H7 (cell line): ENCODE measurements around the gene UNC79. TPM values are rescaled to one million over a fixed set of nuclear protein-coding genes. Genes with fewer than 3 reads are reported as not detected.

Experiments used
- DNase-seq: peaks from one replicate; pipeline ENCODE4 v3.0.0; 2012
- H3K27me3 ChIP-seq: 2 replicates; pipeline ENCODE4 v1.6.0; 2011; ENCODE audit warnings: mild to moderate bottlenecking, low read length; ENCODE audit not compliant: control insufficient read depth, insufficient read depth
- H3K36me3 ChIP-seq: replicated peaks from 2 replicates; pipeline ENCODE4 v1.5.1; 2011; ENCODE audit warnings: low read length; ENCODE audit not compliant: control insufficient read depth, insufficient read depth
- H3K4me3 ChIP-seq: 2 replicates; pipeline ENCODE4 v1.5.1; 2011; ENCODE audit warnings: low read depth, mild to moderate bottlenecking, control low read depth, low read length, moderate library complexity; ENCODE audit not compliant: insufficient read depth
- total RNA-seq: library from RNA; depleted of rRNA; stranded (reverse); fragments of >200 nt; shearing (Covaris generic); gene quantifications from 2 replicates; pipeline ENCODE4 v1.2.3, GENCODE V29; 2014

The UNC79 gene
- total RNA-seq, 1 experiment from 2014 or later, result 1.0 TPM

- H3K4me3 ChIP-seq, result no peak overlapping the region
- H3K36me3 ChIP-seq, result no peaks in the 10 kb centered on the region
- no peaks in the 10 kb centered on the region for H3K27me3 ChIP-seq
- no peak for DNase-seq
Observed at GRCh38 chr14:93707475-93707874, 276.7 kb downstream of the UNC79 start.

DNA sequence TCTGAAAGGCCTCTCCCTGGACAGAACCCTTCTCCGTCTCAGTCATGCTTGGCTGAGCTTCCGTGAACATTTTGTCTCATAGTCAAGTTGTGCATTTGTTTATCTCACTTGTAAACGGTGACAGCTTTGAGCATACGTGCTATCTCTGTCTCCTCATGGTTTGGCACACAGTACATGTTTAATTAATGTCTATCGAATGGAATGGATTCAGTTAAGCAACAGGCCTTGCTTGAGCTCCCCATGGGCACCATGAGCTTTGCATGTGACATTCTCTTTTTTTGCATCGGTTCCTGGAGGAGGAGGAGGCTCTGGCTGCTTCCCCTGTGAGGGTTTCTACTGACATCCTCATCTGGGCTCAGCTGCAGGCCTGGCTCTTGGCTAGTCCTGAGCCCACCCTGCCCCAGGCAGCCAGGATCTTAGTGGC, 277.6 kb downstream of the UNC79 start:
- Histone ChIP-seq H3K36me3 (no peaks in the 10 kb centered on the region), H3K4me3 (no peak overlapping the region), H3K27me3 (no peaks in the 10 kb centered on the region)
- peak; percentile 10 for DNase-seq

DNA sequence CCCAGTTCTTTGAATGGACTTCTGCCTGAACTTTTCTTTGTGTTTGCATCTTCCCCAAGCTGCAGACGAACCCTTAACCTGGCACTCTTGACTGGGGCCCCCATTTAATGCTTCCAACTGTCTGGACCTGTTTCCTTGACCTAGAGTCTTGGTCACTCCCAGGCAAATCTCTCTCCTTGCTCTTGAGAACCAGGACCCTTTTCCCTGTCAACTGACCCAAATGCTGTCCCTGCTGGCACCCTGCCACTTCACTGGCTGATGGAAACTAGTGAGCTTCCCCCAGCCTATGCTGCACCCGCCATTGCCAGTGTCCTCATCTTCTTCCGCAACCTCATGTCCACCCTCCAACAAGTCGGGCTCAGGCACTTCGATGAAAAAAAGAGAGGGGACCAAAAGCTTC, 278.1 kb downstream of the UNC79 start:
- Histone ChIP-seq H3K4me3 (no peak overlapping the region), H3K36me3 (no peaks in the 10 kb centered on the region), H3K27me3 (no peaks in the 10 kb centered on the region)
- no peak for DNase-seq

DNA sequence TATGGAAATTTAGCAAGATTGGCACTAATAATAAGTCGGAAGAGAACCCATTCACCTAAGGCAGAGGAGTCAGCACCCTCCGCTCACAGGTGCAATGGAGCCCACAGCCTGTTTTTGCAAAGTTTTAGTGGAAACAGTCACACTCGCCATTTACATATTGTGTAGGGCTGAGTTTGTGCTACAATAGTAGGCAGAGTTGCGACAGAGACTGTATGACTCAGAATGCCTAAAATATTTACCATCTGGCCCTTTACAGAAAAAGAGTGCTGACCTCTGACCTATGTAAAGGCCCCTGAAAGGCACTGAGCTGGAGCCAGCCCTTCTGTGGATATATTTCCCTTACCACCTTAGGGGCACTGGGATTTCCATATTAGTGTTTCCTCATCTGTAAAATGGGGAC, 278.5 kb downstream of the UNC79 start:
- H3K27me3 ChIP-seq, result no peaks in the 10 kb centered on the region
- H3K36me3 ChIP-seq, result no peaks in the 10 kb centered on the region
- no peak for DNase-seq
- H3K4me3 ChIP-seq, result no peak overlapping the region

- no peaks in the 10 kb centered on the region for H3K36me3 ChIP-seq
- H3K4me3 ChIP-seq, result no peak overlapping the region
- peak; percentile 52 for DNase-seq
Observed at GRCh38 chr14:93712079-93712837, 281.5 kb downstream of the UNC79 start.

GRCh38 chr14:93712838-93713724, 282.3 kb downstream of the UNC79 start:
- H3K27me3 ChIP-seq, result no peaks in the 10 kb centered on the region
- no peak overlapping the region for H3K4me3 ChIP-seq
- H3K36me3 ChIP-seq, result no peaks in the 10 kb centered on the region
- peak; percentile 36 for DNase-seq

More at GRCh38 chr14:93712079-93712837, 281.5 kb downstream of the UNC79 start:
- H3K27me3 ChIP-seq, result no peaks in the 10 kb centered on the region

DNA sequence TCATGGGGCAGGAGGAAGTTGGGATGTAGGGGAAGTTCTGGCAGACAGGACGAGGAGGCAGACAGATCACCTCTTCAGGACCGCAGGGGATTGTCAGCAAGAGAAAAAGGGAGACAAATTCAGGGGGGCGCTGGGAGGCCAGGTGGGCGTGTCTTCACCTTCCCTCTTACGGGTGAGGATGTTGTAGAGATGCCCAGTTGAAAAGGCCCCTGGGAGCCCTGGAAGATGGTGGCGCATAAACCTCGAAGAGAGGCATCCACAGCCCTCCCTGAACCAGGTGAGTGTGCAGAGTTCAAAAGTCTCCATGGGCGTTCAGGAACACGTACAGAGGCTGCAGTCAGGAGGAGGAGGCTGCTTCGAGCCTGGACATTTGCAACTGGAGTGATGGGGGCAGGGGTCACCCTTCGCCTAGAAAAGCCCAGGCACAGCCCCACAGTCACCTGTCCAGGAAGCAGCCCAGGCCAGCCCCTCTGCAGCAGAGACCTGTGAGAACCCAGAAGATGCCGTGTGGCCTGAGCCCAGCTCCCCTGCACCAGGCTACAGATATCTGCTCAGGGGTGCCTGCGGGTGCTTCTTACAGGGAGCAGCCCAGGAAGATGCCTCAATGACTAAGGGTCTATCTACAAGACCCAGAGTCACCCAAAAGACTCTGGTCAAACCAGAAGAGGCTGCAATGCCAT, 283.1 kb downstream of the UNC79 start:
- Histone ChIP-seq H3K4me3 (no peak overlapping the region), H3K27me3 (no peaks in the 10 kb centered on the region), H3K36me3 (no peaks in the 10 kb centered on the region)
- DNase-seq, result peak; percentile 48

- no peaks in the 10 kb centered on the region for H3K36me3 ChIP-seq
- H3K27me3 ChIP-seq, result no peaks in the 10 kb centered on the region
- no peak overlapping the region for H3K4me3 ChIP-seq
- peak; percentile 21 for DNase-seq
Observed at GRCh38 chr14:93714605-93715004, 283.9 kb downstream of the UNC79 start.

DNA sequence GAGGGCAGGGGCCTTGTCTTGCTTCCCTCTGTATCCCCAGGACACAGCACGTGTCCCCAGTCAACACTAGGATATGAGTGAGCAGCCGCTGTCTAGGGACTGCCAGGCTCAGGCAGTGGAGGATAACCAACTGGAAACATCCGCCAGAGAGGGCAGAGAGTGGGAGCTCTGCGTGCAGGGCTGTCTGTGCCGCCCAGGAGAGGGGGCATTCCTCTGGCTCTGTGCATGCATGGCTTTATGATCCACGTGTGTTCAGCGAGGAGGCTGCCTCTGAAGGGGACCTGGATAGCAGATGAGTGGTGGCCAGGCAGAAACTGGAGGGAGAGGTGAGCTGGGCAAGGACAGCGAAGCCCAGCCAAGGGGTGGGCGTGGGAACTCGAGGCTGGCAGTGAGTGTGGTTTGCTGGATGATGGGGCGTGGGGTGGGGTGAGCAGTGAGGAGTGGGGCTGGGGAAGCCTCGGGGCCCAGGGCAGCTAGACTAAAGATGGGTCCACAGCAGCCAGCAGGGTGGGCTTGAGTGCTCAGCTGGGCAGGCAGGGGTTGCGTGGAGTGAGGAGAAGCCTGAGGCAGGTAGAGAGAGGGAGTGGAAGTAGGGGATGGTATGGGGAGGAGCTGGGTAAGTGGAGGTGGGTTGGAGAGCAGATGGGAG, 284.7 kb downstream of the UNC79 start:
- H3K4me3 ChIP-seq, result no peak overlapping the region
- peak; percentile 43 for DNase-seq
- no peaks in the 10 kb centered on the region for H3K27me3 ChIP-seq
- no peaks in the 10 kb centered on the region for H3K36me3 ChIP-seq

GRCh38 chr14:93716002-93716745, 285.4 kb downstream of the UNC79 start:
- H3K36me3 ChIP-seq, result no peaks in the 10 kb centered on the region
- H3K27me3 ChIP-seq, result no peaks in the 10 kb centered on the region
- DNase-seq, result peak; percentile 33
- no peak overlapping the region for H3K4me3 ChIP-seq

DNA sequence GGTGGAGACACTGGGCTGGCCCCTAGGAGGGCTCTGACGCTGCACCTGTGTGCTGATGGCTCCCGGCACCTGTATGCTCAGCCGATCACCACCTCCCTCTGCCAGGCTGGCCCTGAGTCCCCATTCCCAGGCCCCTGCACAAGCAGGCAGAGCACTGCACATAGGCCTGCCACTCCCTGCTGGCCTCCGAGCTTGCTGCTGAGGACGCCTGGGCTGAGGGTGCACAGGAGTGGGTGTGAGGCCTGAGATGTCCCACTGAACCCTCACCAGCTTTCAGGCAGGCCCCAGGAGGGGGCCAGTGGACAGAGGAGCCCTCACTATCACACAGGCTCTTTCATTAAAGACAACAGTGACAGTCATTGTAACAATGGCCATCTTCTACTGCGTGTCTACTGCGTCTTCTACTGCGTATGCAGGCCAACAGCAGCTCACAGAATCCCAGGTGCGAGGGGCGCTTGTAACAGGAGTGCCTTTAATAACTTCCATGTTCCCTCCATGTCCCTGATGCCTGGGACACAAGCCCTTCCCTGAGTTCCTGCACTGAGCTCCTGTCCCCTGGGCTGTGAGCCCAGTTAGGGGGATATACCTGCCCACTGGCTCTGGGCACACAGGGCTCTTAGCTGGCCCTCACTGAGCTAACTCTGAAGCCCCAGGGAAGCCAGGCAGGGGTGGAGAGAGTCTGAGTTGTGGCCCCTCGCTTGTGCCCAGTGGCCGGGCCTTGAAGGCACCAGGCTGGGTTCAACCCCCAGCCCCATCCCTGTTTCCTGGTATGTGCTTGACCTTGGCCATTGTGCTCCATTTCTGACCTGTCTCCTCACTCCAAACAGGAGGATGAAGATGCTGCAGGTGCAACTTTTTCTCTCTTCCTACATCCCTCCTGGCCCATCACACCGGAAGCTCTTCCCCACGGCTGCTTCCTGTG, 286.3 kb downstream of the UNC79 start:
- DNase-seq, result peak; percentile 35
- no peak overlapping the region for H3K4me3 ChIP-seq
- H3K36me3 ChIP-seq, result no peaks in the 10 kb centered on the region
- no peaks in the 10 kb centered on the region for H3K27me3 ChIP-seq

- H3K36me3 ChIP-seq, result no peaks in the 10 kb centered on the region
- no peak for DNase-seq
Observed at GRCh38 chr14:93717668-93718320, 287.1 kb downstream of the UNC79 start.

More at GRCh38 chr14:93717668-93718320, 287.1 kb downstream of the UNC79 start:
- Histone ChIP-seq H3K27me3 (no peaks in the 10 kb centered on the region), H3K4me3 (no peak overlapping the region)
